ENCODE results near the gene WNT16.

GRCh38 chr7:121352323-121352722, 23.5 kb downstream of the WNT16 start:
- no peak for TF ChIP-seq TAF1 (IDR thresholded peaks at IDR 0.05; ENCODE audit: low read depth)
- no peak for TF ChIP-seq MAX (IDR thresholded peaks at IDR 0.05)
- no peak for TF ChIP-seq EP300 (IDR thresholded peaks at IDR 0.05; ENCODE audit: borderline replicate concordance)
- TF ChIP-seq TEAD4 (IDR thresholded peaks at IDR 0.05) = no peak
- no peak for TF ChIP-seq USF1 (IDR thresholded peaks at IDR 0.05)
- no peak for TF ChIP-seq YY1 (IDR thresholded peaks at IDR 0.05; ENCODE audit: low read depth)
- TF ChIP-seq EGR1 (IDR thresholded peaks at IDR 0.05) = no peak
- TF ChIP-seq FOXM1 (IDR thresholded peaks at IDR 0.05; ENCODE audit: borderline replicate concordance, low read depth) = no peak
- no peak for TF ChIP-seq CEBPB (IDR thresholded peaks at IDR 0.05)
- TF ChIP-seq RAD21 (IDR thresholded peaks at IDR 0.05; ENCODE audit: low read depth) = no peak

All from Ishikawa (cell line).